ENCODE measurements around the gene BCL7C. TPM values are rescaled to one million over a fixed set of nuclear protein-coding genes. Genes with fewer than 3 reads are reported as not detected.

BCL7C gene
- total RNA-seq, 1 donor from 2014 or later = 46.2 TPM

DNA sequence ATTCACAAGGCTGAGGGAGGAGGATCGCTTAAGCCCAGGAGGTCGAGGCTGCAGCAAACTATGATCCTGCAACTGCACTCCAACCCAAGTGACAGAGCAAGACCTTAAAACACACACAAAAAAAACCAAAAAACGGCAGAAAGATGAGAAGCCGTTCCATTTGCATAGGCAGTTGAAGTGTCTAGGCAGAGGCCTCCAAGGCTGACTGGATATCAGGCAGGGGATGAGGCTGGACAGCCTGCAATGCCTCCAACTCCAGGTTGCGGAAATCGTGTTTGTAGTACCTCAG is 27.5 kb upstream of the BCL7C start:
- H3K9me3 ChIP-seq = no peaks in the 10 kb centered on the region
- H3K4me3 ChIP-seq = peak overlapping the region; percentile 64 to 65
- DNase-seq (ENCODE audit: low spot score in 2 of 2) = no peak
- H3K36me3 ChIP-seq = no peaks in the 10 kb centered on the region
- peaks cover 3 to 4% of the 10 kb centered on the region in 2 donors for H3K4me1 ChIP-seq
- TF ChIP-seq, protein P1, sequence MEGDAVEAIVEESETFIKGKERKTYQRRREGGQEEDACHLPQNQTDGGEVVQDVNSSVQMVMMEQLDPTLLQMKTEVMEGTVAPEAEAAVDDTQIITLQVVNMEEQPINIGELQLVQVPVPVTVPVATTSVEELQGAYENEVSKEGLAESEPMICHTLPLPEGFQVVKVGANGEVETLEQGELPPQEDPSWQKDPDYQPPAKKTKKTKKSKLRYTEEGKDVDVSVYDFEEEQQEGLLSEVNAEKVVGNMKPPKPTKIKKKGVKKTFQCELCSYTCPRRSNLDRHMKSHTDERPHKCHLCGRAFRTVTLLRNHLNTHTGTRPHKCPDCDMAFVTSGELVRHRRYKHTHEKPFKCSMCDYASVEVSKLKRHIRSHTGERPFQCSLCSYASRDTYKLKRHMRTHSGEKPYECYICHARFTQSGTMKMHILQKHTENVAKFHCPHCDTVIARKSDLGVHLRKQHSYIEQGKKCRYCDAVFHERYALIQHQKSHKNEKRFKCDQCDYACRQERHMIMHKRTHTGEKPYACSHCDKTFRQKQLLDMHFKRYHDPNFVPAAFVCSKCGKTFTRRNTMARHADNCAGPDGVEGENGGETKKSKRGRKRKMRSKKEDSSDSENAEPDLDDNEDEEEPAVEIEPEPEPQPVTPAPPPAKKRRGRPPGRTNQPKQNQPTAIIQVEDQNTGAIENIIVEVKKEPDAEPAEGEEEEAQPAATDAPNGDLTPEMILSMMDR (IDR thresholded peaks at IDR 0.05) = no peak
- no peaks in the 10 kb centered on the region for H3K27me3 ChIP-seq
- peak overlapping the region; percentile 95 to 97 for H3K27ac ChIP-seq
- intact Hi-C loops (cut with DNase I) = loop anchor here (1.0 kb wide), 2 partner anchors 46 to 77 kb away; no protein-coding TSS in a partner anchor

DNA sequence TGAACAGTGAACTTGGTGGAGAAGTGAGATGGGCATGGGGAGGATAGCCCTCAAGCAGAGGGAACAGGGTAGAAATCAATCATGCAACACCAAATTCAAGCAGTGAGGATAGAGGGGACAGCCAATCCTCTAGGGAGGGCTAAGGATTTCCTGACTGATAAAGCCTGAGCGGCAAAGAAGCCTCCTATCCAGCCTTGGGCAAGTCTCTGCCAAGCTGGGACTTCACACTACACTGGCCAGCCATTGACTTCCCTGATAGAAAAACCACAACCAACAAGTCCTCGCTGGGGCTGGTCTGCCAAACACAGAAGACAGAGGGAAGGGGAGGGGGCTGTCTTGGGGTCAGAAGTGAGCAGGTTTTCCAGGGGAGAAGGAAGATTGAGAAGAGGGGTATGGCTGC is 27.0 kb upstream of the BCL7C start:
- peak overlapping the region; percentile 95 to 97 for H3K27ac ChIP-seq
- no peaks in the 10 kb centered on the region for H3K9me3 ChIP-seq
- no peak for DNase-seq (ENCODE audit: low spot score in 2 of 2)
- no peaks in the 10 kb centered on the region for H3K27me3 ChIP-seq
- peaks cover 3 to 4% of the 10 kb centered on the region in 2 donors for H3K4me1 ChIP-seq
- H3K36me3 ChIP-seq = no peaks in the 10 kb centered on the region
- TF ChIP-seq, protein P1 (IDR thresholded peaks at IDR 0.05) = no peak
- H3K4me3 ChIP-seq = no peak overlapping the region
- intact Hi-C loops (cut with DNase I) = loop anchor here (1.0 kb wide), 2 partner anchors 46 to 77 kb away; no protein-coding TSS in a partner anchor

DNA sequence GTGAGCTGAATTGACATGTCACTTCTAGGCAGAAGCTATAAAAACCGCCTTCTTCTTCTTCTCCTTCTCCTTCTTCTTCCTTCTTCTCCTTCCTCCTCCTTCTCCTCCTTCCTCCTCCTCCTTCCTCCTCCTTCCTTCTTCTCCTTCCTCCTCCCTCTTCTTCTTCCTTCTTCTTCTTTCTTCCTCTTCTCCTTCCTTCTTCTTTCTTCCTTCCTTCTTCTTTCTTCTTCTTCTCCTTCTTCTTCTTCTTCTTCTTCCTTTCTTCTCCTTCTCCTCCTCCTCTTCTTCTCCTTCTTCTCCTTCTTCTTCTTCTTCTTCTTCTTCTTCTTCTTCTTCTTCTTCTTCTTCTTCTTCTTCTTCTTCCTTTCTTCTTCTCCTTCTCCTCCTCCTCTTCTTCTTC is 24.7 kb upstream of the BCL7C start:
- Histone ChIP-seq H3K27ac (no peak overlapping the region), H3K27me3 (no peaks in the 10 kb centered on the region), H3K4me1 (peaks cover 0 to 3% of the 10 kb centered on the region in 2 donors), H3K9me3 (no peaks in the 10 kb centered on the region), H3K4me3 (no peak overlapping the region), H3K36me3 (no peaks in the 10 kb centered on the region)
- intact Hi-C loops (cut with DNase I) = no loop called here
- no peak for DNase-seq (ENCODE audit: low spot score in 2 of 2)
- TF ChIP-seq, protein P1 (IDR thresholded peaks at IDR 0.05) = no peak

DNA sequence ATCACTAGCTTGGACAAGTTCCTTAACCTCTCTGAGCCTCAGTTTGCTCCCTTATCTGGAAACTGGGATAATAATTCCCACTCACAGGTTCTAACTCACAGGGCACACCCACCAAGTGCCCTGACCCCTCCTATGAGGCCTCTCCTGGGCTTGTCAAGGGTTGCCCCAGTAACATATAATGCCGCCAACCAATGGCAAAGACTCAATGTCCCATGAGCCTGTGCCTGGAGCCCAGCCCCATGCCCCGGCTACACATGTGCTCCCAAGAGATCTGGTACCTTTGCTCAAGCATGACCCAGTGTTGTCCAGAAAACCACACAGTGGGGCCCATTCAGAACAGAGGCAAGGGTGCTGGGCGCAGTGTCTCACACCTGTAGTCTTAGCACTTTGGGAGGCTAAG is 21.0 kb upstream of the BCL7C start:
- no peaks in the 10 kb centered on the region for H3K36me3 ChIP-seq
- TF ChIP-seq, protein P1 (IDR thresholded peaks at IDR 0.05) = no peak
- intact Hi-C loops (cut with DNase I) = no loop called here
- H3K27ac ChIP-seq = no peak overlapping the region
- DNase-seq (ENCODE audit: low spot score in 2 of 2) = no peak
- H3K27me3 ChIP-seq = no peaks in the 10 kb centered on the region
- no peak overlapping the region for H3K4me3 ChIP-seq
- no peaks in the 10 kb centered on the region for H3K9me3 ChIP-seq
- no peaks in the 10 kb centered on the region for H3K4me1 ChIP-seq

DNA sequence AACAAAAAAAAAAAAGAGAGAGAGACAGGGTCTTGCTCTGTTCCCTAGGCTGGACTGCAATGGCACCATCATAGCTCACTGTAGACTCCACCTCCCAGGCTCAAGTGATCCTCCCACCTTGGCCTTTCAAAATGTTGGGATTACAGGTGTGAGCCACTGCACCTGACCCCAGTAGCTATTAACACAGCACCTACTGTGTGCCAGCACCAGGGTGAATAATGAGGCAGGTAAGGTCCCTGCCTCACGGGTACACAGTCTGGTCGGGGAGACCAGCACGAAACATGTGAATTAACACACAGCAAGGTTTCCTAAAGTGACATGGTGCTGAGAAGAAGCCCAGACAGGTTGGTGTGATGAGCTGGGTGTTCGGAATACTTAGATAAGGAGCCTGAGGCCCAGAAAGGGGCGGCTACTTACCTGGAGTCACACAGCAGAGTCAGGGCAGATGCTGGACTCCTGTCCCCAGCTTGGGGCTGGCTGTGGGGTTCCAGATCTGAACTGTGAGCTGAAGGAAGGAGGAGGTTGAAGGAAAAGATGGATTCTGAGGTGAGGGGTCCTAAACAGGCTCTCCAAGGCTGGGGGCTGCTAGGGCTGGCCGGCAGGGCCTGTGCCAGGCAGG is 19.0 kb upstream of the BCL7C start:
- Histone ChIP-seq H3K4me1 (no peaks in the 10 kb centered on the region), H3K27me3 (no peaks in the 10 kb centered on the region), H3K27ac (no peak overlapping the region), H3K9me3 (no peaks in the 10 kb centered on the region), H3K36me3 (no peaks in the 10 kb centered on the region), H3K4me3 (no peak overlapping the region)
- TF ChIP-seq, protein P1 (IDR thresholded peaks at IDR 0.05) = no peak
- intact Hi-C loops (cut with DNase I) = no loop called here
- no peak for DNase-seq (ENCODE audit: low spot score in 2 of 2)

All from ascending aorta (tissue), 2 donors.